ENCODE data around the gene PUS7. TPM values are rescaled to one million over a fixed set of nuclear protein-coding genes. Genes with fewer than 3 reads are reported as not detected.
"Not testable (repeated sequence)": the region's sequence is repeated elsewhere in the genome, so short reads cannot be mapped to it uniquely, and the experiment has no call there.

PUS7 gene
- total RNA-seq, 1 donor from 2014 or later = 18.0 TPM

- intact Hi-C loops (cut with micrococcal nuclease) = no loop called here
Observed at GRCh38 chr7:105450177-105450861, 71.8 kb downstream of the PUS7 start.

DNA sequence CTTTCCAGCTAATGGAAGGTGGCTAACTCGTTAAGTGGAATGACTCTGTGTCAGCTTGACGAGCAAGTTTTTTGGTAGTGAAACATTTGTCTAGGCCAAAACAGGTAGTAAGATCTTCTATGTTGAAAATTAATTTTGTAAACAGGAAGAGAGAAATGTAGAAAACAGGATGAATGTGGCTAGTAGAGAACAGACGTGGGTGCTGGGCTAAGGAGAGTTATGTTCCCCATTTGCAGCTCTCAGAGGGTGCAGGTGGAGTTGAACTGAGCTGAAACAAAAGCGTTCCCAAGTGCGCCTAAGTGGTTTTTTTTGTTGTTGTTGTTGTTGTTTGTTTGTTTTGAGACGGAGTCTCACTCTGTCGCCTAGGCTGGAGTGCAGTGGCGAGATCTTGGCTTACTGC is 73.9 kb downstream of the PUS7 start:
- intact Hi-C loops (cut with micrococcal nuclease) = no loop called here

DNA sequence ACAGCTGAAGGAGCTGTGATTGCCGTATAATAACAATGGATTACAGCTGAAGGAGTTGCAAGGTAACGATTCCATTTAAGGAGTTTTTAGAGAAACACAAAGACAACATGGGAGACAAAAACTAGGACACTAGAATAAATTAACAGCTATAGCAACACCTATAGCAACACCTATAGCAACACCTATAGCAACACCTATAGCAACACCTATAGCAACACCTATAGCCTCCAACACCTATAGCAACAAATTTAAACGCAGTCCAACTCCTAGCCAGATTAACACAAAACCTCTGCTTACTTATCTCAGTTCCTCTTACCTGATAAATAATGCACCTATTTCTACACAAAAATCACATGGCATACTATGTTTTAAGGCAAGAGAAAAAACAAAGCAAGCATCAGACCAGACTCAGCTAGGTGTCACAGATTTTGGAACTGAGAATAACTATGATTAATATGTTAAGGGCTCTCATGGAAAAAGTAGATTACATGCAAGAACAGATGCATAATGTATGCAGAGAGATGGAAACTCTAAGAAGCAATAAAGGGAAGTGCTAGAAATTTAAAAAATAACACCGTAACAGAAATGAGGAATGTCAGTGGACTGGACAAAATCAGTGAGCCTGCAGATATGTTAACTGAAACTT is 77.6 kb downstream of the PUS7 start:
- intact Hi-C loops (cut with micrococcal nuclease) = no loop called here

DNA sequence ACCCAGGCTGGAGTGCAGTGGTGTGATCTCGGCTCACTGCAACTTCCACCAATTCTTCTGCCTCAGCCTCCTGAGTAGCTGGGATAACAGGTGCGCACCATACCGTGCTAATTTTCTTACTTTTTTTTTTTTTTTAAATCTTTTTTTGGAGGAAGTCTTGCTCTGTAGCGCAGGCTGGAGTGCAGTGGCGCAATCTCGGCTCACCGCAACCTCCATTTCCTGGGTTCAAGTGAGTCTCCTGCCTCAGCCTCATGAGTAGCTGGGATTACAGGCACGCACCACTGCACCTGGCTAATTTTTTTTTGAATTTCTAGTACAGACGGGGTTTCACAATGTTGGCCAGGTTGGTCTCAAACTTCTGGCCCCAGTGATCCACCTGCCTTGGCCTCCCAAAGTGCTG is 79.9 kb downstream of the PUS7 start:
- intact Hi-C loops (cut with micrococcal nuclease) = not testable (repeated sequence)

GRCh38 chr7:105439174-105439893 is 82.7 kb downstream of the PUS7 start:
- intact Hi-C loops (cut with micrococcal nuclease) = no loop called here

- intact Hi-C loops (cut with micrococcal nuclease) = no loop called here
Observed at GRCh38 chr7:105438847-105439173, 83.3 kb downstream of the PUS7 start.

DNA sequence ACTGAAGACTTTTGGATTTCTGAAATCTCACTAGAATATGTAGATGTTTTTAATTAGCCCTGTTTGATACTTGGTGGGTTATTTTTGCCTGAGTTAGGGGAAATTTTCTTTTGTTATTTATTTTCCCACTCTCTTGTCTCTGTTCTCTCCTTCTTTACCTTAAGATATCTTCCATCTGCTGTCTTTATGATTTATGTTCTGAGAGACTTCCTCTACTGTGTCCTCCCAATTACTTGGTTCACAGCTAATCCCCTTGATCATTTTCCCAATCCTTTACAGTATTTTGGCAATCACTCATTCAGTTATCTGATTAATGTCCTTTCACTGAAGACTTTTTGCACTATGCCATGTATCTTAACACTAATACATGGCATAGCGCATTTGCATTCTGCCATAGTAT is 83.8 kb downstream of the PUS7 start:
- intact Hi-C loops (cut with micrococcal nuclease) = no loop called here

GRCh38 chr7:105437356-105437755 is 84.7 kb downstream of the PUS7 start:
- intact Hi-C loops (cut with micrococcal nuclease) = not testable (repeated sequence)

DNA sequence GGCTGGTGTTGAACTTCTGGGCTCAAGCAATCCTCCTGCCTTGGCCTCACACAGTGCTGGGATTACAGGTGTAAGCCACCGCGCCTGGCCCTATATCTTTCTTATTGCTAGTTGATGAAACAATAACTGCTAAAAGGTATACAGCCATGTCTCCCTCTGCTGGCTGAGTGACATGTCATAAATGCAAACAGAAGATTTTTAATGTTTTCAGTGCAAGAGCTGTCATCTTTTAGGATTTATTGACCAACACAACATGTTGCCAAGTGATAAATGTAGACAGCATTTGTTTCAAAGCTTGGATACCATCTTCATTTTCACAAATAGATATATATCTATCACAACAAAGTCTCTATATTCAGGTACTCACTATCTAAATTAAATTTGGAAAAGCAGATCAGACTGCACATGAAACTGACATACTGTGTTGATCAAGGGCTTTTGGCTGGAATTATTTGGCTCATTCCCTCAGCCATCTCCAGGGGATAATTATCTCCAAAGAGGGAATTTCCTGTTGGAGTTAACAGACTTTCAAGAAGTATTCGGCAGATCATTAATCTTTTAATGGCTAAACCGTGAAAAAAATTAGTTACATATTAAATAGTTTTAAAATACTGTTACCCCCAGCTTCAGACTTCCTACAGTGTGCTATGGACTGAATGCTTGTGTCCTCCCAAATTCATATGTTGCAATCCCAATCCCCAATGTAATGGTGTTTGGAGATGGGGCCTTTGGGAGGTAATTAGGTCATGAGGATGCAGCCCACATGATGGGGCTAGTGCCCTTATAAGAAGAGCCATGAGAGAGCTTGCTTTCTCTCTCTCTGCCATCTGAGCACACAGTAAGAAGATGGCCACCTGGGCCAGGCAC is 92.1 kb downstream of the PUS7 start:
- intact Hi-C loops (cut with micrococcal nuclease) = loop anchor here (1.0 to 5.0 kb wide), 3 partner anchors 277 to 507 kb away; no protein-coding TSS in a partner anchor

- intact Hi-C loops (cut with micrococcal nuclease) = loop anchor here (5.0 kb wide), 1 partner anchor 444 kb away; no protein-coding TSS in a partner anchor
Observed at GRCh38 chr7:105426606-105427146, 95.4 kb downstream of the PUS7 start.

GRCh38 chr7:105423987-105424386 is 98.1 kb downstream of the PUS7 start:
- intact Hi-C loops (cut with micrococcal nuclease) = no loop called here

GRCh38 chr7:105413887-105414437 is 108.1 kb downstream of the PUS7 start:
- intact Hi-C loops (cut with micrococcal nuclease) = no loop called here

GRCh38 chr7:105410774-105411173 is 111.3 kb downstream of the PUS7 start:
- intact Hi-C loops (cut with micrococcal nuclease) = not testable (repeated sequence)

DNA sequence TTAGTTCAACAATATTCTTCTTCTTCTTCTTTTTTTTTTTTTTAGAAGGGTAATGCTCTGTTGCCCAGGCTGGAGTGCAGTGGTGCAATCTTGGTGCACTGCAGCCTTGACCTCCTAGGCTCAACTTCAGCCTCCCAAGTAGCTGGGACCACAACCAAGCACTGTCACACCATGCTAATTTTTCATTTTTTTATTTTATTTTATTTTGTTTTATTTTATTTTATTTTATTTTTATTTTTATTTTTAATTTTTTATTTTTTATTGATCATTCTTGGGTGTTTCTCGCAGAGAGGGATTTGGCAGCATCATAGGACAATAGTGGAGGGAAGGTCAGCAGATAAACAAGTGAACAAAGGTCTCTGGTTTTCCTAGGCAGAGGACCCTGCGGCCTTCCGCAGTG is 112.3 kb downstream of the PUS7 start:
- intact Hi-C loops (cut with micrococcal nuclease) = not testable (repeated sequence)

GRCh38 chr7:105408791-105409410 is 113.2 kb downstream of the PUS7 start:
- intact Hi-C loops (cut with micrococcal nuclease) = no loop called here

Other genes starting within 250 kb of the PUS7 start
- gene SRPK2, start 133.3 kb downstream of the PUS7 start, total RNA-seq = 46.3 and 47.5 TPM in 2 replicates
- 22.6 and 22.9 TPM in 2 replicates for gene RINT1, start 9.9 kb upstream of the PUS7 start, total RNA-seq
- not detected in 2 replicates for gene EFCAB10, start 59.2 kb upstream of the PUS7 start, total RNA-seq